SK-N-SH (cell line): Measurements from ENCODE around the gene DGKD. TPM values are rescaled to one million over a fixed set of nuclear protein-coding genes. Genes with fewer than 3 reads are reported as not detected.

Experiments used
- CTCF ChIA-PET: fragments of 300-600, 350-600 bp; formaldehyde crosslinking; extraction: SDS; loops from one replicate; lab custom pipeline; 2021; lab: Yijun Ruan, JAX
- POLR2A ChIA-PET: fragments of 350-600 bp; sonication (Branson Sonifier 250); formaldehyde crosslinking; extraction: SDS; loops from one replicate; lab custom pipeline; 2020; ENCODE audit warnings: antibody characterized with exemption, inconsistent platforms; lab: Yijun Ruan, JAX
- DNase-seq: peaks from one replicate; pipeline ENCODE4 v3.0.0; 2012
- H2AFZ ChIP-seq: fragments of 200-600 bp; sonication (generic); 2 replicates; pipeline ENCODE4 v1.8.1; 2016; ENCODE audit warnings: antibody characterized with exemption, mild to moderate bottlenecking, low read depth
- H3F3A ChIP-seq: fragments of 200-600 bp; sonication (generic); replicated peaks from 2 replicates; pipeline ENCODE3; 2016; ENCODE audit warnings: antibody characterized with exemption, mild to moderate bottlenecking; ENCODE audit not compliant: insufficient read depth
- H3K27ac ChIP-seq, 2 experiments: fragments of 200-500 bp in 1 of 2; fragments of 200-600 bp in 1 of 2; sonication (Bioruptor generic) in 1 of 2; sonication (generic), shearing (Covaris generic) in 1 of 2; 2 replicates each; pipeline versions ENCODE4 v1.5.1 to v1.6.1; 2014 to 2016; ENCODE audit warnings: low read depth in 2 of 2, inconsistent platforms in 1 of 2, low read length in 1 of 2, mild to moderate bottlenecking in 1 of 2, mixed read lengths in 1 of 2
- H3K27me3 ChIP-seq: fragments of 200-600 bp; sonication (generic), shearing (Covaris generic); 2 replicates; pipeline ENCODE4 v1.6.1; 2016; ENCODE audit warnings: mixed run types; ENCODE audit not compliant: insufficient read depth
- H3K36me3 ChIP-seq, 2 experiments: fragments of 200-500 bp in 1 of 2; fragments of 200-600 bp in 1 of 2; sonication (Bioruptor generic) in 1 of 2; sonication (generic) in 1 of 2; replicated peaks in 1 of 2; 2 replicates each; pipeline versions ENCODE3 to v1.5.1; 2014 to 2016; ENCODE audit warnings: low read length in 1 of 2, mild to moderate bottlenecking in 1 of 2; ENCODE audit not compliant: insufficient read depth in 2 of 2, control insufficient read depth in 1 of 2
- H3K4me1 ChIP-seq, 2 experiments: fragments of 200-500 bp in 1 of 2; fragments of 200-600 bp in 1 of 2; sonication (Bioruptor generic) in 1 of 2; sonication (generic), shearing (Covaris generic) in 1 of 2; 2 replicates each; pipeline versions ENCODE4 v1.5.1 to v1.6.1; 2014 to 2016; ENCODE audit warnings: low read depth in 1 of 2, low read length in 1 of 2, mixed run types in 1 of 2; ENCODE audit not compliant: insufficient read depth in 2 of 2, control insufficient read depth in 1 of 2
- H3K4me2 ChIP-seq: fragments of 200-600 bp; sonication (generic), shearing (Covaris generic); 2 replicates; pipeline ENCODE4 v1.6.1; 2017; ENCODE audit warnings: mixed run types
- H3K4me3 ChIP-seq, 2 experiments: fragments of 200-500 bp in 1 of 2; fragments of 200-600 bp in 1 of 2; sonication (Bioruptor generic) in 1 of 2; sonication (generic), shearing (Covaris generic) in 1 of 2; 2 replicates each; pipeline versions ENCODE4 v1.5.1 to v1.8.1; 2014 to 2016; ENCODE audit warnings: low read depth in 2 of 2, inconsistent platforms in 1 of 2, low read length in 1 of 2, mild to moderate bottlenecking in 1 of 2, mixed read lengths in 1 of 2, moderate library complexity in 1 of 2
- H3K79me2 ChIP-seq: fragments of 200-600 bp; sonication (generic); 2 replicates; pipeline ENCODE4 v1.8.1; 2017; ENCODE audit warnings: mild to moderate bottlenecking; ENCODE audit not compliant: insufficient read depth
- H3K9ac ChIP-seq: fragments of 200-600 bp; sonication (generic); 2 replicates; pipeline ENCODE4 v1.6.1; 2017; ENCODE audit warnings: mixed run types
- H3K9me2 ChIP-seq: fragments of 200-600 bp; sonication (generic); 2 replicates; pipeline ENCODE4 v1.6.1; 2017; ENCODE audit warnings: mixed run types
- H3K9me3 ChIP-seq: fragments of 200-600 bp; sonication (generic); 2 replicates; pipeline ENCODE4 v1.6.1; 2017; ENCODE audit warnings: mixed run types, mild to moderate bottlenecking, moderate library complexity
- H4K20me1 ChIP-seq: fragments of 200-600 bp; sonication (generic); 2 replicates; pipeline ENCODE4 v1.6.1; 2017; ENCODE audit warnings: mild to moderate bottlenecking, mixed run types; ENCODE audit not compliant: insufficient read depth
- CTCF ChIP-seq: fragments of 200-600 bp; sonication (generic); IDR thresholded peaks from 2 replicates; pipeline ENCODE4 v1.6.1; 2017; ENCODE audit warnings: antibody characterized with exemption, mild to moderate bottlenecking, moderate library complexity
- ELF1 ChIP-seq: IDR thresholded peaks from 2 replicates; pipeline ENCODE4 v1.4.0; 2012
- FOSL2 ChIP-seq: IDR thresholded peaks from 2 replicates; pipeline ENCODE4 v1.4.0; 2012; ENCODE audit warnings: low read depth, mild to moderate bottlenecking, moderate library complexity, borderline replicate concordance
- GABPA ChIP-seq: IDR thresholded peaks from 2 replicates; pipeline ENCODE4 v1.4.0; 2012; ENCODE audit warnings: low read depth, mild to moderate bottlenecking
- MAX ChIP-seq: IDR thresholded peaks from 2 replicates; pipeline ENCODE4 v1.4.0; 2012; ENCODE audit warnings: low read depth
- NRF1 ChIP-seq: IDR thresholded peaks from 2 replicates; pipeline ENCODE4 v1.6.1; 2012; ENCODE audit warnings: low read depth, mild to moderate bottlenecking, low read length
- PBX3 ChIP-seq: IDR thresholded peaks from 2 replicates; pipeline ENCODE4; 2012
- POLR2AphosphoS5 ChIP-seq: IDR thresholded peaks from 2 replicates; pipeline ENCODE4 v1.6.1; 2012; ENCODE audit warnings: low read depth, low read length
- RCOR1 ChIP-seq: fragments of 150-350 bp; IDR thresholded peaks from 2 replicates; pipeline ENCODE4 v1.6.1; 2017; ENCODE audit warnings: antibody characterized with exemption, low read length
- RFX5 ChIP-seq: IDR thresholded peaks from 2 replicates; pipeline ENCODE4 v1.6.1; 2012; ENCODE audit warnings: mild to moderate bottlenecking, improper control_type of control experiment, low read length
- SMC3 ChIP-seq: IDR thresholded peaks from 2 replicates; pipeline ENCODE4 v1.6.1; 2012; ENCODE audit warnings: low read depth, low read length, improper control_type of control experiment
- TAF1 ChIP-seq: IDR thresholded peaks from 2 replicates; pipeline ENCODE4 v1.6.1; 2012; ENCODE audit warnings: low read depth, mild to moderate bottlenecking, low read length, moderate library complexity, borderline replicate concordance
- TCF12 ChIP-seq: IDR thresholded peaks from 2 replicates; pipeline ENCODE4 v1.4.0; 2012
- TEAD4 ChIP-seq: IDR thresholded peaks from 2 replicates; pipeline ENCODE4 v1.4.0; 2012; ENCODE audit warnings: mild to moderate bottlenecking, borderline replicate concordance; ENCODE audit not compliant: insufficient read depth
- USF1 ChIP-seq: IDR thresholded peaks from 2 replicates; pipeline ENCODE4 v1.4.0; 2012; ENCODE audit warnings: low read depth, borderline replicate concordance
- YY1 ChIP-seq: IDR thresholded peaks from 2 replicates; pipeline ENCODE4 v1.4.0; 2012; ENCODE audit warnings: low read depth, mild to moderate bottlenecking
- WGBS: methylation state at CpG from one replicate; pipeline ENCODE4 v1.1.6; 2017; ENCODE audit warnings: low lambda C conversion rate; 5-methylcytosine and 5-hydroxymethylcytosine counted together
- polyA plus RNA-seq, 3 experiments: library from polyadenylated mRNA; depleted of rRNA; stranded (reverse); fragments of >200 nt; gene quantifications; 2 replicates each; pipeline ENCODE4 v1.2.3, GENCODE V29; 2012

DGKD gene
- polyA plus RNA-seq, 1 of the 3 experiments (the other 2 are of a cell fraction), result 21.7 TPM

GRCh38 chr2:233419602-233420391, 65.5 kb downstream of the DGKD start:
- WGBS, result 76% methylated on average over 10 of the region's 10 CpGs
- H3K9ac ChIP-seq, result peak overlapping the region; percentile 44; the same call in 1 of the 2 replicates
- no peak for DNase-seq
- TF ChIP-seq MAX (no peak), YY1 (no peak), RCOR1 (no peak), CTCF (no peak), TAF1 (no peak), RFX5 (no peak), TEAD4 (no peak), GABPA (no peak), ELF1 (no peak), SMC3 (no peak), PBX3 (no peak), USF1 (no peak), TCF12 (no peak), NRF1 (no peak), FOSL2 (no peak), POLR2AphosphoS5 (no peak)
- ChIA-PET CTCF (interaction anchor here (1.1 to 6.2 kb wide), 2 partner anchors 24 to 66 kb away, joined by 3 to 28 read pairs; partner anchors contain the start of gene DGKD), POLR2A (no interaction called here)
- H3F3A ChIP-seq, result peaks cover 12% of the 10 kb centered on the region
- no peaks in the 10 kb centered on the region for H3K9me2 ChIP-seq
- H4K20me1 ChIP-seq, result no peaks in the 10 kb centered on the region
- H2AFZ ChIP-seq, result no peak overlapping the region
- peak overlapping the region in 1 of 2 experiments; percentile 60; a peak in 2 of 4 replicates for H3K27ac ChIP-seq
- H3K27me3 ChIP-seq, result no peaks in the 10 kb centered on the region
- peaks cover 90% of the 10 kb centered on the region for H3K79me2 ChIP-seq
- peak overlapping the region in 1 of 2 experiments; percentile 6; a peak in 1 of 4 replicates for H3K4me3 ChIP-seq
- no peaks in the 10 kb centered on the region for H3K9me3 ChIP-seq
- H3K4me1 ChIP-seq, result peaks cover 29% of the 10 kb centered on the region in 2 experiments
- peaks cover 0 to 2% of the 10 kb centered on the region in 2 experiments for H3K36me3 ChIP-seq
- peak overlapping the region; percentile 48; the same call in 1 of the 2 replicates for H3K4me2 ChIP-seq
